GM23248 (cell line): ENCODE results near the gene TCF12. TPM values are rescaled to one million over a fixed set of nuclear protein-coding genes. Genes with fewer than 3 reads are reported as not detected.

Source experiments
- DNase-seq: peaks from one replicate; pipeline ENCODE4 v3.0.0-alpha.2; 2015
- H2AFZ ChIP-seq: fragments of 200-600 bp; sonication (generic); 2 replicates; pipeline ENCODE4 v1.6.1; 2016; ENCODE audit warnings: antibody characterized with exemption
- H3F3A ChIP-seq: fragments of 200-600 bp; sonication (generic); 2 replicates; pipeline ENCODE4 v1.6.1; 2016; ENCODE audit warnings: mild to moderate bottlenecking, antibody characterized with exemption, mixed run types; ENCODE audit not compliant: insufficient read depth
- H3K27ac ChIP-seq: fragments of 200-600 bp; sonication (generic); 2 replicates; pipeline ENCODE4 v1.5.1; 2016; ENCODE audit warnings: mild to moderate bottlenecking
- H3K27me3 ChIP-seq: fragments of 200-600 bp; sonication (generic); replicated peaks from 2 replicates; pipeline ENCODE4 v1.6.1; 2016; ENCODE audit warnings: mild to moderate bottlenecking; ENCODE audit not compliant: insufficient read depth
- H3K36me3 ChIP-seq: fragments of 200-600 bp; sonication (generic); 2 replicates; pipeline ENCODE4 v1.6.1; 2016; ENCODE audit warnings: low read depth, mild to moderate bottlenecking
- H3K4me1 ChIP-seq: fragments of 200-600 bp; sonication (generic); 2 replicates; pipeline ENCODE4 v1.6.1; 2016; ENCODE audit warnings: mild to moderate bottlenecking; ENCODE audit not compliant: insufficient read depth
- H3K4me2 ChIP-seq: fragments of 200-600 bp; sonication (generic); one replicate; pipeline ENCODE4 v1.6.1; 2016; ENCODE audit warnings: mild to moderate bottlenecking; ENCODE audit not compliant: unreplicated experiment
- H3K4me3 ChIP-seq: fragments of 200-600 bp; sonication (generic); 2 replicates; pipeline ENCODE4 v1.5.1; 2016; ENCODE audit warnings: mild to moderate bottlenecking
- H3K79me2 ChIP-seq: fragments of 200-600 bp; sonication (generic); 2 replicates; pipeline ENCODE4 v1.6.1; 2016; ENCODE audit warnings: mild to moderate bottlenecking; ENCODE audit not compliant: insufficient read depth
- H3K9ac ChIP-seq: fragments of 200-600 bp; sonication (generic); 2 replicates; pipeline ENCODE4 v1.6.1; 2016; ENCODE audit warnings: mild to moderate bottlenecking
- H3K9me2 ChIP-seq: fragments of 200-600 bp; sonication (generic); 2 replicates; pipeline ENCODE4 v1.6.1; 2016; ENCODE audit warnings: mixed run types, mild to moderate bottlenecking, moderate library complexity; ENCODE audit not compliant: insufficient read depth
- H3K9me3 ChIP-seq: fragments of 200-600 bp; sonication (generic); one replicate; pipeline ENCODE4 v1.6.1; 2017; ENCODE audit warnings: low read depth
- H4K20me1 ChIP-seq: fragments of 200-600 bp; sonication (generic); 2 replicates; pipeline ENCODE4 v1.6.0; 2016; ENCODE audit not compliant: insufficient read depth
- EZH2 ChIP-seq: fragments of 200-600 bp; sonication (generic); IDR thresholded peaks from 2 replicates; pipeline ENCODE4 v1.6.1; 2018; ENCODE audit warnings: antibody characterized with exemption, mild to moderate bottlenecking; ENCODE audit not compliant: insufficient read depth, poor library complexity, severe bottlenecking
- EZH2phosphoT487 ChIP-seq: fragments of 200-600 bp; sonication (generic); IDR thresholded peaks from 2 replicates; pipeline ENCODE4 v1.6.1; 2018; ENCODE audit warnings: antibody characterized with exemption, moderate library complexity, mild to moderate bottlenecking, low read depth; ENCODE audit not compliant: insufficient read depth
- WGBS, 2 experiments: methylation state at CpG; one replicate each; pipeline ENCODE4 v1.1.6; 2015 to 2017; ENCODE audit warnings: low lambda C conversion rate in 2 of 2, low coverage in 1 of 2; ENCODE audit errors: missing lambda C conversion rate in 2 of 2; 5-methylcytosine and 5-hydroxymethylcytosine counted together
- in situ Hi-C: fragments of 300-500 bp; cut with MboI; formaldehyde crosslinking; loops from 2 replicates; pipeline ENCODE4 v1.15.0; 2020
- polyA plus RNA-seq: library from polyadenylated mRNA; unstranded; fragments of >200 nt; fragmentation: Nextera tagmentation; extraction: Ambion mirVana; gene quantifications from 2 replicates; pipeline ENCODE4 v1.2.1, GENCODE V29; 2016
- total RNA-seq: library from RNA; depleted of rRNA; stranded (reverse); fragments of >200 nt; shearing (Covaris generic); gene quantifications from 2 replicates; pipeline ENCODE4 v1.2.3, GENCODE V29; 2014

The TCF12 gene
- total and polyA plus RNA-seq, 2 experiments from 2014 or later: 53.6 to 58.6 TPM

DNA sequence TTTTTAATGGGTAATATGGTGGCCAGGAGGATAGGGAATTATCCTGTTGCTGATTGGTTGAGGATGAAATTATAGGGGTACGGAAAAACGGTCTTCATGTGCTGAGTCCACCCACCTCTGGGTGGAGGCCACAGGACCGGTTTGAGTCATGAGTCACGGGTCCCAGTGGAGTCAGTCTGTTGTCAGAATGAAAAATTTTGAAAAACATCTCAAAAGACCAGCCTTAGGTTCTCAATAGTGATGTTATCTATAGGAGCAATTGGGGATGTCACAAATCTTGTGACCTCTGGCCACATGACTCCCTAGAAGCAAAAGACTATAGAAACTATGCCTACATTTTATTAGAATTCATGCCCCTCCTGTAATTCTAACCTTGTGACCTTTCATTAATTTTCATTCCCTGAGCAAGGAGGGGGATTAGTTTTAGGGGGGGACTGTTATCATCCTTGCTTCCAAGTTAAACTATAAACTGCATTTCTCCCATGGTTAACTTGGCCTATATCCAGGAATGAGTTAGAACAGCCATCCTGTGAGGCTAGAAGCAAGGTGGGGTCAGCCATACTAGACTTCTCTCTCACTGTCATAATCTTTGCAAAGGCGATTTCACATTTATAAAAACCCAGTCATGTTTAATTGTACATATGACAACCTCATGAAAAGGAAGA is 101.2 kb downstream of the TCF12 start:
- TF ChIP-seq EZH2phosphoT487 (no peak), EZH2 (no peak)
- Histone ChIP-seq H3F3A (peaks cover 31% of the 10 kb centered on the region), H3K9me3 (no peaks in the 10 kb centered on the region), H3K4me1 (peaks cover 41% of the 10 kb centered on the region), H3K9ac (no peak overlapping the region), H4K20me1 (no peaks in the 10 kb centered on the region), H3K79me2 (peaks cover 96% of the 10 kb centered on the region), H2AFZ (0 out of 2 replicates have a peak overlapping the region, but pooled peaks have one; percentile 6), H3K9me2 (no peaks in the 10 kb centered on the region), H3K4me3 (no peak overlapping the region; the same call in 1 of the 2 replicates), H3K4me2 (peak overlapping the region; percentile 51), H3K27me3 (no peaks in the 10 kb centered on the region), H3K36me3 (no peaks in the 10 kb centered on the region), H3K27ac (peak overlapping the region; percentile 74)
- WGBS, 2 experiments: 13 to 15% methylated on average over 5 of the region's 5 CpGs
- in situ Hi-C loops: no loop called here
- DNase-seq: peak; percentile 80

DNA sequence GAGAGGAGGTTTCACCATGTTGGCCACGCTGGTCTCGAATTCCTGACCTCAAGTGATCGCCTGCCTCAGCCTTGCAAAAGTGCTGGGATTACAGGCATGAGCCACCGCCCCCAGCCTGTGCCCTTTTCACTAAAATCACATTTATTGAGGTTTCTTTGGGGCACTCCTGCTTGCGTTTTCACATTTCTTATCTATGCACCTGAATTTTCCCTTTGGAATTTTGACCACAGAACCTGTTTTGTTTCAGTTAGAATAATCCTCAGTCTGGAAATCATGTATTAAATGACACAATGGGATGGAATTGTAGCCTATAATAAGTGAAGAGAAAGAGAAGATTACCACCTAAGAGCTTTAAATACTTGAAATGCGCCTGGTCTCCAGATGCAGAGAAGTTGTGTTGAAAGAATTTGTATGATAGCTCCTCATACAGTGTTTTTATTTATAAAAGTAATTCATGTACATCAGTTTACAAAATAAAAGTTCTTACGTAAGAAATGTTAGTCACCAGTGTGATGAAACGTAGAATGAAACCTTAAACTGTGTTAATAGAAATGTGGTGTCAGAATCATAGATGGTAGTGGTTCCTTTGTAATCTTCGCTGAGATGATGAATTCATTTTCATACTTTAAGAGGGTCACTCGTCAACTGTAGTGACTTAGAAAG is 107.0 kb downstream of the TCF12 start:
- Histone ChIP-seq H3K79me2 (peaks cover 99% of the 10 kb centered on the region), H4K20me1 (no peaks in the 10 kb centered on the region), H2AFZ (no peak overlapping the region), H3K4me1 (peaks cover 14% of the 10 kb centered on the region), H3K4me2 (no peak overlapping the region), H3K9ac (no peak overlapping the region), H3K27ac (0 out of 2 replicates have a peak overlapping the region, but pooled peaks have one; percentile 25), H3K27me3 (no peaks in the 10 kb centered on the region), H3K4me3 (no peak overlapping the region), H3K9me2 (no peaks in the 10 kb centered on the region), H3F3A (peaks cover 8% of the 10 kb centered on the region), H3K36me3 (no peaks in the 10 kb centered on the region), H3K9me3 (no peaks in the 10 kb centered on the region)
- peak; percentile 61 for DNase-seq
- in situ Hi-C loops: no loop called here
- TF ChIP-seq EZH2phosphoT487 (no peak), EZH2 (no peak)
- WGBS, 2 experiments: 60 to 64% methylated on average over 10 of the region's 10 CpGs

DNA sequence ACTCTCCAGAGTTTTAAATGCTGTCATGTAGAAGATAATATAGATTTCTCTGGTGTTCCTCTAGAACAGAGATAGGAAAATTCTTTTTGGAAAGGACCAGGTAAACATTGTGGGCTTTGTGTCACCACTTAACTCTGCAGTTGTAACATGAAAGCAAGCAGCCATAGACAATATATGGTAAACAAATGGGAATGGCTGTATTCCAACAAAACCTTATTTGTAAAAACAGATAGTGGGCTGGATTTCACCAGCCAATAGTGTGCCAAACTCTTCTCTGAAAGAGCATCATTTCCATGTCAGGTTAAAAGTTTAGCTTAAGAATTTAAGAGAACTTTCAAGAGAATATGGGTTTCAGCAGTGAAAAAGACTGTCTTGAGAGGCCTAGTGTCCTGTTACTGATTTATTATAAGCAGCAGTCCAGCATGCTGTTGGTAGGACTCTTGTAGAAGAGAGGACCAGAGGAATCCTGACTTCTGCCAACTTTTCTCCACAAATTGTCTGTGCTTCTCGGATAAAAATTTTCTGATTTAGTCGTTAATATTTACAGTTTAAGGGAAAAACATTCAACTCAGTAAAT is 107.7 kb downstream of the TCF12 start:
- TF ChIP-seq EZH2phosphoT487 (no peak), EZH2 (no peak)
- Histone ChIP-seq H3K9me2 (no peaks in the 10 kb centered on the region), H4K20me1 (no peaks in the 10 kb centered on the region), H3K36me3 (no peaks in the 10 kb centered on the region), H3K4me2 (no peak overlapping the region), H3K27ac (0 out of 2 replicates have a peak overlapping the region, but pooled peaks have one; percentile 25), H2AFZ (no peak overlapping the region), H3K9me3 (no peaks in the 10 kb centered on the region), H3F3A (peaks cover under 1% of the 10 kb centered on the region; the same call in 1 of the 2 replicates), H3K27me3 (no peaks in the 10 kb centered on the region), H3K79me2 (peaks cover 99% of the 10 kb centered on the region), H3K4me3 (no peak overlapping the region), H3K4me1 (peaks cover 15% of the 10 kb centered on the region), H3K9ac (no peak overlapping the region)
- DNase-seq: no peak
- 32 to 53% methylated on average over 2 of the region's 2 CpGs for whole genome bisulfite sequencing, 2 experiments
- in situ Hi-C loops: no loop called here

DNA sequence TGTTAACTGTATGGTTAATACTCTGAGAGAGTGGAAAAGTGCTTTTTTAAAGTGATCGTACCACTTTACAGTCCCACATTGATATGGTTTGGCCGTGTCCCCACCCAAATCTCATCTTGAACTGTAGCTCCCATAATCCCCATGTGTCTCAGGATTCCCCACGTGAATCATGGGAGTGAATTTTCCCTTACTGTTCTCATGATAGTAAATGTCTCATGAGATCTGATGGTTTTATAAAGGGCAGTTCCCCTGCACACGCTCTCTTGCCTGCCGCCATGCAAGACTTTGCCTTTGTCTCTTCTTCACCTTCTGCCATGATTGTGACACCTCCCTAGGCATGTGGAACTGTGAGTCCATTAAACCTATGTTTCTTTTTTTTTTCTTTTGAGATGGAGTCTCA is 109.2 kb downstream of the TCF12 start:
- Histone ChIP-seq H3F3A (no peaks in the 10 kb centered on the region), H3K9me3 (no peaks in the 10 kb centered on the region), H2AFZ (no peak overlapping the region), H3K9ac (no peak overlapping the region), H3K36me3 (no peaks in the 10 kb centered on the region), H3K4me1 (peaks cover 19% of the 10 kb centered on the region), H3K4me3 (no peak overlapping the region), H3K79me2 (peaks cover 99% of the 10 kb centered on the region), H3K27ac (no peak overlapping the region), H3K27me3 (no peaks in the 10 kb centered on the region), H3K9me2 (no peaks in the 10 kb centered on the region), H3K4me2 (no peak overlapping the region), H4K20me1 (no peaks in the 10 kb centered on the region)
- in situ Hi-C loops: no loop called here
- DNase-seq: no peak
- TF ChIP-seq EZH2 (no peak), EZH2phosphoT487 (no peak)
- 98 to 99% methylated on average over 5 of the region's 5 CpGs for WGBS, 2 experiments
